Activated naive CD8-positive, alpha-beta T cell treated with anti-CD3 and anti-CD28 coated beads, Interleukin-2, amount 50 U/mL, for 24 hours (primary cell): ENCODE measurements around the gene PNPLA7.
"Not testable (repeated sequence)": the region's sequence is repeated elsewhere in the genome, so short reads cannot be mapped to it uniquely, and the experiment has no call there.

Experiments used
- ATAC-seq: fragments of 150-1000 bp; cut with Tn5 transposase; one replicate; pipeline ENCODE4 v1.10.0; 2021
- DNase-seq: peaks from one replicate; pipeline ENCODE4 v3.0.0; 2021
- H3K27ac Mint-ChIP-seq: one replicate; pipeline ENCODE4 v1.8.0; 2021; ENCODE audit warnings: mild to moderate bottlenecking, mixed read lengths
- H3K27me3 Mint-ChIP-seq: one replicate; pipeline ENCODE4 v1.8.0; 2021; ENCODE audit warnings: mixed read lengths
- H3K36me3 Mint-ChIP-seq: one replicate; pipeline ENCODE4 v1.8.0; 2021; ENCODE audit warnings: low read depth, mixed read lengths
- H3K4me1 Mint-ChIP-seq: one replicate; pipeline ENCODE4 v1.8.0; 2021; ENCODE audit warnings: mixed read lengths
- H3K4me3 Mint-ChIP-seq: one replicate; pipeline ENCODE4 v1.8.0; 2021; ENCODE audit warnings: mild to moderate bottlenecking, moderate library complexity, mixed read lengths
- H3K9me3 Mint-ChIP-seq: one replicate; pipeline ENCODE4 v1.8.0; 2021; ENCODE audit warnings: mixed read lengths

PNPLA7 gene

GRCh38 chr9:137416006-137416562 lies 134.1 kb downstream of the PNPLA7 start:
- H3K4me3 Mint-ChIP-seq, result no peak overlapping the region
- DNase-seq (no peak), ATAC-seq (no peak)

GRCh38 chr9:137415451-137415850 lies 134.8 kb downstream of the PNPLA7 start:
- H3K36me3 Mint-ChIP-seq, result no peaks in the 10 kb centered on the region
- ATAC-seq (no peak), DNase-seq (no peak)
- H3K9me3 Mint-ChIP-seq, result no peaks in the 10 kb centered on the region
- H3K27me3 Mint-ChIP-seq, result no peaks in the 10 kb centered on the region
- H3K4me3 Mint-ChIP-seq, result no peak overlapping the region
- no peak overlapping the region for H3K27ac Mint-ChIP-seq
- peaks cover 13% of the 10 kb centered on the region for H3K4me1 Mint-ChIP-seq

More at GRCh38 chr9:137416006-137416562, 134.1 kb downstream of the PNPLA7 start:
- no peaks in the 10 kb centered on the region for H3K9me3 Mint-ChIP-seq
- peaks cover 13% of the 10 kb centered on the region for H3K4me1 Mint-ChIP-seq
- no peak overlapping the region for H3K27ac Mint-ChIP-seq
- H3K36me3 Mint-ChIP-seq, result no peaks in the 10 kb centered on the region
- no peaks in the 10 kb centered on the region for H3K27me3 Mint-ChIP-seq

GRCh38 chr9:137412431-137412830 lies 137.8 kb downstream of the PNPLA7 start:
- Mint-ChIP-seq H3K36me3 (no peaks in the 10 kb centered on the region), H3K27ac (no peak overlapping the region)
- ATAC-seq, result no peak

GRCh38 chr9:137411645-137412380 lies 138.4 kb downstream of the PNPLA7 start:
- peak; percentile 21 for ATAC-seq
- H3K27ac Mint-ChIP-seq, result no peak overlapping the region
- peak; percentile 72 for DNase-seq
- H3K4me1 Mint-ChIP-seq, result peaks cover 13% of the 10 kb centered on the region
- no peaks in the 10 kb centered on the region for H3K36me3 Mint-ChIP-seq
- no peak overlapping the region for H3K4me3 Mint-ChIP-seq
- H3K27me3 Mint-ChIP-seq, result no peaks in the 10 kb centered on the region
- no peaks in the 10 kb centered on the region for H3K9me3 Mint-ChIP-seq

More at GRCh38 chr9:137412431-137412830, 137.8 kb downstream of the PNPLA7 start:
- peaks cover 13% of the 10 kb centered on the region for H3K4me1 Mint-ChIP-seq
- DNase-seq, result no peak
- no peak overlapping the region for H3K4me3 Mint-ChIP-seq
- H3K27me3 Mint-ChIP-seq, result no peaks in the 10 kb centered on the region
- no peaks in the 10 kb centered on the region for H3K9me3 Mint-ChIP-seq

GRCh38 chr9:137411260-137411644 lies 138.9 kb downstream of the PNPLA7 start:
- Mint-ChIP-seq H3K27me3 (no peaks in the 10 kb centered on the region), H3K36me3 (no peaks in the 10 kb centered on the region), H3K4me1 (peaks cover 13% of the 10 kb centered on the region), H3K9me3 (no peaks in the 10 kb centered on the region), H3K27ac (no peak overlapping the region), H3K4me3 (no peak overlapping the region)
- ATAC-seq (no peak), DNase-seq (no peak)

GRCh38 chr9:137410891-137411249 lies 139.3 kb downstream of the PNPLA7 start:
- DNase-seq (no peak), ATAC-seq (no peak)
- Mint-ChIP-seq H3K36me3 (no peaks in the 10 kb centered on the region), H3K9me3 (no peaks in the 10 kb centered on the region), H3K4me1 (peaks cover 15% of the 10 kb centered on the region), H3K4me3 (no peak overlapping the region), H3K27me3 (no peaks in the 10 kb centered on the region), H3K27ac (no peak overlapping the region)

GRCh38 chr9:137410236-137410890 lies 139.8 kb downstream of the PNPLA7 start:
- H3K4me3 Mint-ChIP-seq, result not testable (repeated sequence)
- peaks cover 18% of the 10 kb centered on the region for H3K4me1 Mint-ChIP-seq

More at GRCh38 chr9:137410236-137410890, 139.8 kb downstream of the PNPLA7 start:
- H3K9me3 Mint-ChIP-seq, H3K27me3 Mint-ChIP-seq, H3K36me3 Mint-ChIP-seq, H3K27ac Mint-ChIP-seq, ATAC-seq, DNase-seq: not testable (repeated sequence)
